NCI-H2029 (cell line): Measurements from ENCODE around the gene EPHA1.

Experiments
- DNase-seq: peaks from one replicate; lab custom pipeline; 2025; lab: John Stamatoyannopoulos, UW

EPHA1 gene

GRCh38 chr7:143408686-143409561 lies at the start of gene EPHA1:
Gene EPHA1, minus strand, starts transcription at chr7:143408856. Its CDS starts 51 bp downstream, at chr7:143408805.
- DNase-seq, result peak; percentile 71

GRCh38 chr7:143458263-143458662 lies 49.6 kb upstream of the EPHA1 start:
- DNase-seq, result no peak

DNA sequence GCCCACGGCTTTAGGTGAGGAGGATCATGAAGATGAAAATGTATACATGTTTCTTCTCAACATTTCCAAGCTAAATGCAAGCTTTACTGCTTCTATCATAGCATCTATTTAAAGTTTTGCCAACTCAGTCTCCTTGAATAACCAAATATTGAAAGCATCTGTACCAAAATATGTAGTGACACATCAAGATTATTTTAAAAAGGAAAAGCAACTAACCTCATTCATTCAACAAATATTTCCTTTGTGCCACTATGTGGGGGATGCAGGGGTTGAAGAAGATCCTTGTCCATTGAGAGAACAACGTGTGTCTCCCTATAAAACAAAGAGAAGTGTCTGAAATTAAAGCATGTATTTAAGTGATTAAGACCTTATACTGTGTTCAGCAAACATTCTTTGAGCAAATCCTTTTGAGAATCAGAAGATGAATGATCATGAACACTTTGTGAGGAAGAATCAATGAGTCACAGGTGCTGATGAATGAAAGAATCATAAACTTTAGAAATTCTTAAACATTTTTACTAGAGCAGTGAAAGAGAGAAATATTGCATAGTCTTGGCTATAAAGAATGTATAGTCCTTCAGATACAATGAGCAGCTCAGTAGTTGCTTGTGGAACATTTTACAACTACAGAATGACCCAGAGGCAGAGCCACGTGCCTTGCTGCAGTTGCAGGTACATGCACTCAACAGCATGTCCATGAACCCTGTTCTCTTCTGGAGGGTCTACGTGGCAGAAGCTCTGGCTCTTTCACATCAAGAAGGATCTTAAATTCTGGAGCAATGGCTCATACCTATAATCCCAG lies 48.5 kb upstream of the EPHA1 start:
- no peak for DNase-seq

DNA sequence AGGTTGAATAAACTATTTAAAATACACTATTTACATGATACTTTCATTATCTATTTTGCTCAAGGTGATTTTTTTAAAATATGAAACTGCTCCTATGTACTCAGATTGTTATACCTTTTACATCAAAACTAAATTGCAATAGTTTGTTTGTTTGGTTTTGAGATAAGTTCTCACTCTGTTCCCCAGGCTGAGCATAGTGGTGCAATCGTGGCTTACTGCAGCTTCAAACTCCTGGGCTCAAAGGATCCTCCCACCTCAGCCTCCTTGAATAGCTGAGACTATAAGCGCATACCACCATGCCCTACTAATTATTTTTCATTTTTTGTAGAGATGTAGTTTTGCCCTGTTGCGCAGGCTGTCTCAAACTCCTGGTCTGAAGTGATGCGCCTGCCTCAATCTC lies 47.3 kb upstream of the EPHA1 start:
- no peak for DNase-seq

DNA sequence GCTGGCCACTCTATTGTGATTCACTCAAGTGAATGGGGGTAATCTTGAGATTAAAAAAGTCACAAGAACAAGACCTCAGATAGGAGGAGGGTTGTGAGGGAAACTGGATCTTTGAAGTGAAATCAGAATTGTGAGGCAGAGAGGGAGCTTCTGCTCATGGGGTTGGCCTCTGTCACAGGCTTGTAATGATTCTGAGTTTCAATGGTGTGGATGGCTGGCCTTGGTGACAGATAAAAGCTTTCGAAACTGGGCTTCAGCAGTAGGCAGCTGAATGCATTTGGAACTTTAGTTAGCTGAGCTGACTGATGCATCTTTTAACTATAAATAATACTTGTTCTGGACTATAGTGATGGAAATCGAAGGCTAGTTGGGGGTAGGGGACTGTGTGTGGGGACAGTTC lies 46.8 kb upstream of the EPHA1 start:
- DNase-seq, result no peak

GRCh38 chr7:143454091-143454680 lies 45.5 kb upstream of the EPHA1 start:
- DNase-seq, result no peak

DNA sequence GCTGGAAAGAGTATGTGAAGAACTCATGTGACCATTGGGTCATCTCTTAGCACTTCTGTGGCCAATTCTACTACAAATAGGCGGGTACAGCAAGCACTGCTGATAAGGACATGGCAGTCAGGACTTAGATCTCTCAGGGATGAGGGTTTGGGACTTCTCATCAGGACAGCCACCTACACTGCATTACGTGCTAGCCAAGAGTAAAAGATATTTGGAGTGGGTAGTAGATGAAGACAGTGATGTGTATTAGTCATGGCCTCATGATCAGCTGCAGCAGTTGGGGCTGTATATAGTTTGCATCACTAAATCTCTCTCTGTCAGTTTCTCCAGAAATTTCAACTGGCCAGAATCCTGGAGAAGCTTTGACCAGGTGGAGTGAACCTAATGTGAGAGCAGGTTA lies 43.8 kb upstream of the EPHA1 start:
- no peak for DNase-seq

GRCh38 chr7:143451746-143452145 lies 43.1 kb upstream of the EPHA1 start:
- DNase-seq, result no peak

- DNase-seq, result no peak
These were observed 42.5 kb upstream of the EPHA1 start for GRCh38 chr7:143451122-143451521.

- no peak for DNase-seq
These were observed 41.1 kb upstream of the EPHA1 start for GRCh38 chr7:143449793-143450192.

DNA sequence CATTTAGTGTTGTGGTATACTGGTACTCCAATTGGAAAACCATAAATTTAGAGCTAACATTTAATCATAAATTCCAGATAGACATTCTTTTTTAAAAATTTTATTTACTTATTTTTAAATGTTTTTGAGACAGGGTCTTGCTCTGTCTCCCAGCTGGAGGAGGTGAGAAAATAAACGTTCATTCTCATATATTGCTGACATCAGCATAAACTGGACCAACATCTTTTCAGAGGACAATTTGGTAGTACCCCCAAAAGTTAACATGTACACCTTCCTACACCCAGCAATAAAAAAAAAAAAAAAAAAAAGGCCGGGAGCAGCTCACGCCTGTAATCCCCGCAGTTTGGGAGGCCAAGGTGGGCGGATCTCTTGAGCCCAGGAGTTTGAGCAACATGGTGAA lies 39.8 kb upstream of the EPHA1 start:
- no peak for DNase-seq

DNA sequence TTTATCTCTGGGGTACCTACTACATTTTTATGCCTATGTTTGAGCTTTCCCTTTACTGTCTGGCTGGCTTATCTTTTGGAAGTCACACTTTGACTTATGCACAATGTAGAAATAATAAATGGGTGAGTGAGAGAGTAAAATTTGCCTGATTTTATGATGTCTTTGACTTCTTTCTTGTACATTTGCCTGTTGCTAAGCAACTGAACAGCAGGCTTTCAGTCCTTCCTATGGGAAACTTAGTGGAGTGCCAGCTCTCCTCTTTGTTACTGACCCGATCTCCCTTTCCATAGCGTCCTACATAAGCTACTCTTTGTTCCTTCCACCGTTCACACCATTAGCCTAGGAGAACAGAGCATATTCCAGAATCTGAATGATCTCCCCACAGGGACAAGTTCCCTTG lies 38.8 kb upstream of the EPHA1 start:
- DNase-seq, result no peak

- DNase-seq, result no peak
These were observed 36.1 kb upstream of the EPHA1 start for GRCh38 chr7:143444785-143445184.

- DNase-seq, result no peak
These were observed 35.6 kb upstream of the EPHA1 start for GRCh38 chr7:143444063-143444782.

DNA sequence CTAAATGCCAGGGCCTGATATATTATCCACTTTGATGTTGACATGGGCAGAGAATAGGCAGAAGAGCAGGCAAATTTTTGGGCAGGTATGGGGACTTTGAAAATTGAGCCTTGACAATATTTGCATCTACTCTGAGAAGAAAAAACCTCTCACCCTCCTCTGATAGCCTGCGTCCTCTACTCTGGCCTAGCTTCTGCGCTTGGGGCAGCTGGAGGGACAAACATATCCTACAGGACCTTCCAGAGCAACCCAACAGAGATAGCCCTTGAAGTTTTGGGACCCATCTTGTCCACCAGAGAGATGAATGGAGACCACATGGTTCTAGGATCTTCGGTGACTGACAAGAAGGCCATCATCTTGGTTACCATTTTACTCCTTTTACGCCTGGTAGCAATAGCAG lies 34.5 kb upstream of the EPHA1 start, which contains the start of gene TAS2R60:
TAS2R60 (plus strand) TSS at position 301 of the 400 bp plus-strand sequence; CDS start at position 301, 0 bp downstream.
- no peak for DNase-seq

- DNase-seq, result no peak
These were observed 31.2 kb upstream of the EPHA1 start for GRCh38 chr7:143439866-143440265.

- no peak for DNase-seq
These were observed 28.9 kb upstream of the EPHA1 start for GRCh38 chr7:143437578-143437977.

GRCh38 chr7:143436325-143436946 lies 27.8 kb upstream of the EPHA1 start:
- no peak for DNase-seq

- no peak for DNase-seq
These were observed 26.6 kb upstream of the EPHA1 start for GRCh38 chr7:143435266-143435665.

GRCh38 chr7:143434660-143435059 lies 26.0 kb upstream of the EPHA1 start:
- DNase-seq, result no peak

- DNase-seq, result no peak
These were observed 25.1 kb upstream of the EPHA1 start for GRCh38 chr7:143433759-143434158.
